ENCODE measurements around the gene SIT1.
A peak's percentile ranks its signal among the peaks of the same experiment; 100 is the strongest.

Gene SIT1

GRCh38 chr9:35603986-35604577 is 46.6 kb downstream of the SIT1 start:
- DNase-seq = peak; percentile 98 to 99 (median 98)

DNA sequence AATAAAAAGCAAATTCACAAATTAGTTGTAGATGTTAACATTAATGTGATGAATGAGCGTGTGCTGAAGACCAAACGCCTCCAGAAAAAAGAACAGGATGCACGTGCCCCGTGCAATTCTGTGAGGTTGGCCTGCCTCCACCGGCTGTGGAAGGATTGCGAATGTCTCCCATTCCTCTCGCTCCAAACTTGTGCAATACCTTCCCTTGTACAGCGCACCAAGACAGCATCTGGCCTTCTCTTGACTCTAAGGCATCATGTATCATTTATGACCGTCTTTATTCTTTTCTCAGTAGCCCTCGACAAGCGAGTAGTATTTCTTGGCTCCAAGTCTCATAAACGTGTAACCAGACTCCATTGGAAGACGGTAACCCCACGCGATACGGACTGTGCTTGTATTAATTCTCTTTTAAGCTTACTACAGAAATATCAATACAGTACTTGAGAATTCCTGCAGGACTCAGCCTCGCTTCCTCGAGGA is 47.2 kb downstream of the SIT1 start:
- DNase-seq = no peak

DNA sequence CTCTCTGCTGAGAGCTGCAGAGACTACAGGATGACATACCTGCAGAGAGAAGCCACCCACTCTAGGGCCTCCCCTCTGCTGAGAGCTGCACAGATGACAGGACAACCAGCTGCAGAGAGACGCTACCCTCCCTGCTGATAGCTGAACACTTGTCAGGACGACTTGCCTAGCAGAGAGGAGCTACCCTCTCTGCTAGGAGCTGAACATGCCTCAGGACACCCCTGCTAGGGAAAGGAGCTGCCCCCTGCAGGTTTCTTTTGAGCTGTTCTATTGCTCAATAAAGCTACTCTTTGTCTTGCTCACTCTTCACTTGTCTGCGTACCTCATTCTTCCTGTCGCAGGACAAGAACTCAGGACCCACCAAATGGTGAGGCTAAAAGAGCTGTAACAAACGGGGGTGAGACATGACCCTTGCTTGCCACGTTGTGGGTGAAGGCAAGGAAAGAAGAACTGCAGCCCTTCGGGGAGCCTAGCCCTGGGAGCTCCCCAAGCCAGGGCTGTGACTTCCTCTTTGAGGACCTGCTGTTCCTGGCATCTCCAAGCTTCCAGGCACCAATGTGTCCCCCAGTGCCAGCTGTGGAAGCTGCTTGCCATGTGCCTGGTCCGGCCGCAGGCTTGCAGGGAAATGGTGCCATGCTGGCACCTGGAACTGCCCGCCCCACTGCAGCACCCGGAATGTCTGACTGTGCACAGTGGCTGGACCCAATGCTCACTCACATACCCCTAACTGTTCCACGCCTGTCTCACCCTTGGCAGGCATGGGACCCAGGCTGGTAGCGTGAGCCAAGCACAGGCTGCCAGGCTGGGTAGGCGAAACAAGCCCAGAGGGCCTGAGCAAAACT is 50.7 kb downstream of the SIT1 start:
- no peak for DNase-seq
